ENCODE measurements around the gene S100A8. TPM values are rescaled to one million over a fixed set of nuclear protein-coding genes. Genes with fewer than 3 reads are reported as not detected.

The S100A8 gene
- total RNA-seq, 1 experiment from 2014 or later, result not detected

DNA sequence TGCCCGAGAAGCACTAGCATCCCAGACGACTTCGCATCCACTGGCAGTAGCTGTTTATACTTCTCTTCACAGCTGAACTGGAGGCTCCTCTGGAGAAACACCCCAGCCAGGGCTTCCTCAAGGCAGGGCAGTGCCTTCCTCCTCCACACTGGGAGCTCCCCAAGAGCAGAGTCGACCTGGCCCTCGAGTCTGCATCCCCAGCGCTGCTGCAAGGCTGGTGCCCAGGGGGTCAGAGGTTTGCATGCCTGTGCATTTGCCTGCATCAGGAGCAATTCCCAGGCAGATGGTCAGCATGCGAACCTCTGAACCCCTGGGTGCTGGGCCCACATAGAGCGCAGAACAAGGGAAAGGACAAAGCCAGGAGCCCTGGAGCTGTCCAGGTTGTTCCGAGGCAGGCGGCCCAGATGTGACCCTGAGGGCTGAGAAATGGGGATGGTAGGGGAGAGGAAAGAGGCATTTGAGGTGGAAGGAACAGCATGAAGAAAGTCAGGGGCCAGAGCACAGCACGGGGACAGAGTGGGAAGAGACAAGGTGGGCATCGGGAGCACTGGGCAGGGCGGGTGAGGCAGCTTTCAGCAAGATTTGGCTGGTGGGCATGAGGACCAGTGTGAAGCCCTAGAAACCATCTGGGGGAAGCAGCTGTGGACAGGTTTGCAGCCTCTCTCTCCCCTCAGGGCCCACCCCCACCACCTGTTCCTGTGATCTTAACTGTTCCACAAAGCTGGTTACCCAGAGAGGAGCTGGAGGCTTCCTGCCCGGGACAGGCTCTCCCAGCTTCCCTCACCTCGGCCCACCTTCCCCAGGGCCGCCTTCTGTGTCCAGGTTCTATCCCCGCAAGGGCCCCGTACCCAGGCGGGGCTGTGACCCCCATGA lies 6.4 kb upstream of the S100A8 start:
- no TSS peak for BruUV-seq (replicated peaks)
- Histone ChIP-seq H3K36me3 (ENCODE audit: control insufficient read depth, insufficient read depth, low read length) (no peaks in the 10 kb centered on the region), H3K4me1 (ENCODE audit: control insufficient read depth, insufficient read depth, low read length) (no peaks in the 10 kb centered on the region), H3K9me3 (ENCODE audit: control insufficient read depth, insufficient read depth, low read depth, low read length) (no peaks in the 10 kb centered on the region), H3K27ac (ENCODE audit: low read length) (no peak overlapping the region), H3K4me3 (ENCODE audit: low read depth in 2 of 2, low read length in 2 of 2) (no peak overlapping the region), H3K27me3 (ENCODE audit: control insufficient read depth, insufficient read depth, low read length) (peaks cover 17% of the 10 kb centered on the region)
- ChIA-PET POLR2A (no interaction called here), CTCF (no interaction called here)
- ATAC-seq, result no peak
- TF ChIP-seq, protein P1, sequence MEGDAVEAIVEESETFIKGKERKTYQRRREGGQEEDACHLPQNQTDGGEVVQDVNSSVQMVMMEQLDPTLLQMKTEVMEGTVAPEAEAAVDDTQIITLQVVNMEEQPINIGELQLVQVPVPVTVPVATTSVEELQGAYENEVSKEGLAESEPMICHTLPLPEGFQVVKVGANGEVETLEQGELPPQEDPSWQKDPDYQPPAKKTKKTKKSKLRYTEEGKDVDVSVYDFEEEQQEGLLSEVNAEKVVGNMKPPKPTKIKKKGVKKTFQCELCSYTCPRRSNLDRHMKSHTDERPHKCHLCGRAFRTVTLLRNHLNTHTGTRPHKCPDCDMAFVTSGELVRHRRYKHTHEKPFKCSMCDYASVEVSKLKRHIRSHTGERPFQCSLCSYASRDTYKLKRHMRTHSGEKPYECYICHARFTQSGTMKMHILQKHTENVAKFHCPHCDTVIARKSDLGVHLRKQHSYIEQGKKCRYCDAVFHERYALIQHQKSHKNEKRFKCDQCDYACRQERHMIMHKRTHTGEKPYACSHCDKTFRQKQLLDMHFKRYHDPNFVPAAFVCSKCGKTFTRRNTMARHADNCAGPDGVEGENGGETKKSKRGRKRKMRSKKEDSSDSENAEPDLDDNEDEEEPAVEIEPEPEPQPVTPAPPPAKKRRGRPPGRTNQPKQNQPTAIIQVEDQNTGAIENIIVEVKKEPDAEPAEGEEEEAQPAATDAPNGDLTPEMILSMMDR (IDR thresholded peaks at IDR 0.05), result no peak
- TF ChIP-seq POLR2AphosphoS5 (IDR thresholded peaks at IDR 0.05; ENCODE audit: low read depth, low read length), result no peak
- no peak for TF ChIP-seq TCF7L2 (IDR thresholded peaks at IDR 0.05; ENCODE audit: low read depth, low read length)
- no peak for TF ChIP-seq REST (IDR thresholded peaks at IDR 0.05; ENCODE audit: insufficient read depth in 1 of 2, low read depth in 2 of 2, low read length in 1 of 2)
- TF ChIP-seq SIN3A (IDR thresholded peaks at IDR 0.05; ENCODE audit: borderline replicate concordance, insufficient read depth, low read depth, low read length), result no peak
- DNase-seq (ENCODE audit: low read depth, low spot score), result no peak
- intact Hi-C loops (cut with micrococcal nuclease; ENCODE audit: unreplicated experiment), result no loop called here
- in situ Hi-C loops (cut with HindIII; ENCODE audit: low pct_unique_long_range_greater_than_20kb, low sequenced_read_pairs), result no loop called here

- Histone ChIP-seq H3K27ac (ENCODE audit: low read length) (no peak overlapping the region), H3K9me3 (ENCODE audit: control insufficient read depth, insufficient read depth, low read depth, low read length) (no peaks in the 10 kb centered on the region), H3K4me3 (ENCODE audit: low read depth in 2 of 2, low read length in 2 of 2) (no peak overlapping the region), H3K36me3 (ENCODE audit: control insufficient read depth, insufficient read depth, low read length) (no peaks in the 10 kb centered on the region), H3K27me3 (ENCODE audit: control insufficient read depth, insufficient read depth, low read length) (peaks cover 11% of the 10 kb centered on the region), H3K4me1 (ENCODE audit: control insufficient read depth, insufficient read depth, low read length) (no peaks in the 10 kb centered on the region)
- ATAC-seq, result no peak
- intact Hi-C loops (cut with micrococcal nuclease; ENCODE audit: unreplicated experiment) (no loop called here), in situ Hi-C loops (cut with HindIII; ENCODE audit: low pct_unique_long_range_greater_than_20kb, low sequenced_read_pairs) (no loop called here)
- no peak for TF ChIP-seq TCF7L2 (IDR thresholded peaks at IDR 0.05; ENCODE audit: low read depth, low read length)
- TF ChIP-seq REST (IDR thresholded peaks at IDR 0.05; ENCODE audit: insufficient read depth in 1 of 2, low read depth in 2 of 2, low read length in 1 of 2), result no peak
- TF ChIP-seq, protein P1 (IDR thresholded peaks at IDR 0.05), result no peak
- TF ChIP-seq POLR2AphosphoS5 (IDR thresholded peaks at IDR 0.05; ENCODE audit: low read depth, low read length), result no peak
- no peak for TF ChIP-seq SIN3A (IDR thresholded peaks at IDR 0.05; ENCODE audit: borderline replicate concordance, insufficient read depth, low read depth, low read length)
- no peak for DNase-seq (ENCODE audit: low read depth, low spot score)
- CTCF ChIA-PET, result no interaction called here
- BruUV-seq (replicated peaks), result no TSS peak
- POLR2A ChIA-PET, result no interaction called here
Observed at GRCh38 chr1:153396461-153396860, 5.6 kb upstream of the S100A8 start.
